PC-3 (cell line): ENCODE results near the gene KDM4C.

ENCODE experiments used
- CTCF ChIP-seq: fragments of 300-600 bp; sonication (generic); conservative IDR thresholded peaks from 2 replicates; pipeline ENCODE4 v1.5.1; 2017; ENCODE audit warnings: antibody characterized with exemption, low read depth, mild to moderate bottlenecking, low read length
- EZH2 ChIP-seq: fragments of 300-600 bp; sonication (generic); IDR thresholded peaks from one replicate; pipeline ENCODE4 v1.6.1; 2017; ENCODE audit warnings: antibody characterized with exemption, mild to moderate bottlenecking, low read length; ENCODE audit not compliant: unreplicated experiment
- EZH2phosphoT487 ChIP-seq: fragments of 300-600 bp; sonication (generic); IDR thresholded peaks from 2 replicates; pipeline ENCODE4 v1.6.1; 2018; ENCODE audit warnings: mild to moderate bottlenecking, antibody characterized with exemption, low read length, borderline replicate concordance

GRCh38 chr9:6975198-6975597, 217.4 kb downstream of the KDM4C start:
- TF ChIP-seq CTCF (no peak), EZH2 (no peak), EZH2phosphoT487 (no peak)
